Right lobe of liver (tissue), 6 donors: ENCODE measurements around the gene CDK5. TPM values are rescaled to one million over a fixed set of nuclear protein-coding genes. Genes with fewer than 3 reads are reported as not detected.

Experiments
- ATAC-seq, 4 donors: fragments of 200-7000 bp; cut with Tn5 transposase; one replicate each; pipeline ENCODE4 v1.9.1; 2020; ENCODE audit warnings: mild to moderate bottlenecking in 4 of 4, moderate library complexity in 4 of 4
- DNase-seq, 3 donors: peaks; one replicate each; pipeline ENCODE4 v3.0.0-alpha.2; 2020
- H3K27ac ChIP-seq, 3 donors: fragments of 200-600 bp; one replicate each; pipeline ENCODE4 v1.8.0; 2022
- H3K27me3 ChIP-seq, 2 donors: fragments of 200-600 bp; one replicate each; pipeline ENCODE4 v1.8.0; 2022
- H3K36me3 ChIP-seq, 4 donors: fragments of 200-600 bp; sonication (generic) in 1 of 4; one replicate each; pipeline versions ENCODE4 v1.5.1 to v1.8.0; 2017 to 2022; ENCODE audit warnings: control low read depth in 1 of 4
- H3K4me1 ChIP-seq, 4 donors: fragments of 200-600 bp; sonication (generic) in 1 of 4; one replicate each; pipeline versions ENCODE4 v1.5.1 to v1.8.0; 2017 to 2022; ENCODE audit warnings: control low read depth in 1 of 4
- H3K4me3 ChIP-seq, 3 donors: fragments of 200-600 bp; one replicate each; pipeline ENCODE4 v1.8.0; 2022
- H3K9me3 ChIP-seq, 4 donors: fragments of 200-600 bp; sonication (generic) in 1 of 4; one replicate each; pipeline versions ENCODE4 v1.5.1 to v1.8.0; 2017 to 2022; ENCODE audit warnings: control low read depth in 1 of 4
- POLR2A ChIP-seq: fragments of 450-650 bp; IDR thresholded peaks from one replicate; pipeline ENCODE4 v1.6.1; 2017; ENCODE audit warnings: antibody characterized with exemption, mild to moderate bottlenecking
- WGBS: methylation state at CpG from one replicate; pipeline ENCODE4 v1.1.6; 2018; ENCODE audit warnings: low coverage, low lambda C conversion rate; ENCODE audit not compliant: insufficient coverage; ENCODE audit errors: missing lambda C conversion rate; 5-methylcytosine and 5-hydroxymethylcytosine counted together
- intact Hi-C, 2 donors: fragments of 100-400 bp; cut with DNase I; formaldehyde crosslinking; loops; one replicate each; pipeline versions ENCODE4 v1.11.2 to v1.14.1; 2022
- total RNA-seq, 6 experiments: library from RNA; depleted of rRNA in 2 of 6; stranded (reverse); fragments of >200 nt in 2 of 6; fragmentation: NEBNext Ultra II Directional in 3 of 6; extraction: Animal tissue kit (Norgen Biotek cat#: 25700) in 3 of 6; gene quantifications; one replicate each; pipeline versions ENCODE4 v1.1.0 to v1.2.4, GENCODE V29; 2016 to 2023
- TF ChIP-seq, protein P1 (sequence below), 4 donors: fragments of 200-600 bp in 3 of 4; fragments of 450-650 bp in 1 of 4; IDR thresholded peaks; one replicate each; pipeline versions ENCODE4 v1.5.1 to v1.8.0; 2016 to 2022; ENCODE audit warnings: antibody characterized with exemption in 4 of 4, mild to moderate bottlenecking in 2 of 4
- donor health status: DM: no; HTN: yes; CAD: no.
- donor health status: DM: no; HTN: no; CAD: no.
- donor health status: DM: no; HTN: no; CAD: no.
- donor health status: DM: no; HTN: yes; CAD: no.
- donor health status: DM: no; HTN: yes; CAD: no.

CDK5 gene
- total RNA-seq, 6 experiments from 2014 or later = 5.0 to 9.6 (median 6.1) TPM

DNA sequence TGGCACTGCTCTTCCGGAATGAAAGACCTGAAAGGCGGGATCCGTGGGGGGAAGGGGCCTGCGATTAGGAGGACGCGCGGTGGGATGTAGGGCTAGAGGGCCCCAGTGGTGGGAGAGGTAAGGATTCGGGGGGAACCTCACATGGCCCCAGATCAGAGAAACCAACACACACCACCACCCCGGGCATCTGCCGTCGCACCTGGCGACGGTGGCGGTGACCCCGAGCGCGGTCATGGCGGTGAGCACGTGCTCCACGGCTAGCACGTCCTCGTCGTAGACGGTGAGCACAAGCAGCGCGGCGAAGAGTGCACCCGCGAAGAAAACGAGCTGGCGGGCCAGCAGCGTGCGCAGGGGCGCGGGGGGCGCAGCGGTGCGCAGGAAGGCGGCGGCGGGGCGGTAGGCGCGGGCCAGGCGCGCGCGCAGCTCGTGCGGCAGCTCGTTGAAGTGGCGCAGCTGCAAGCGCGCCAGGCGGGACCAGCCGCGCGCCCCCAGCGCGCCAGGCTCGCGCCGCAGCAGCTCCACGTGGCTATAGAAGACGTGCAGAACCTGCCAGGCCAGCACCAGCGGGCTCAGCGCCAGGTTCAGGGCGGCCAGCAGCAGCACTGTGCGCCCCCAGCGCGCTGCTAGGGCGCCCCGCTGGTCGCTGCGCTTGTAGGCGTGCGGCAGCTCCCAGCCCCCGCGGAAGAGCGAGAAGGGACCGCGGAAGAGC, 39.1 kb downstream of the CDK5 start:
- peak overlapping the region in 1 of 3 donors; percentile 13 for H3K4me3 ChIP-seq
- ATAC-seq = peak; percentile 8 to 24 (median 18)

DNA sequence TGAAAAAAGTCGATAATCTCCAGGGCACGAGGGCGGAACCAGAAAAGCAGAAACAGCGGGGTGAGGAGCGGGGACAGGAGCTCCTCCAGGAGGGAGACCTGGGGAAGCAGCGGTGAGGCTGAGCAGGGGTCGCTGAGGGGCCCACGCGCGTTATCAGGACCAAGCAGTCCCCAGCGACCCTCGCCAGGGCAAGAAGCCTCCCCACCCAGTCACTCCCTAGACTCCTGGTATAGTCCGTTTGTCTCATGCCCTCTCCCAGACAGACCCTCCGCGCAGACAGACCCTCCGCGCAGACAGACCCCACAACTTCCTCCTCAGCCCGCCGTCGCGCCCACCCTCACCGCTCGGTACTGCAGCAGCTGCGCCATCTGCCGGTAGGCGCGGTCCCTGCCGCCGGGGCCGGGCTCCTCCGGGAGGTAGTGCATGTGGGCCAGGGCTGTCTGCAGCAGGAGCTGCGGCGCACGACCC, 39.7 kb downstream of the CDK5 start:
- 8% methylated on average over 15 of the region's 34 CpGs for WGBS
- peaks cover 0 to 12% of the 10 kb centered on the region in 2 donors for H3K27me3 ChIP-seq
- H3K36me3 ChIP-seq = no peaks in the 10 kb centered on the region
- ATAC-seq = peak; percentile 73 to 80 (median 75)
- intact Hi-C loops = no loop called here
- peaks cover 0 to 20% (median 2%) of the 10 kb centered on the region in 4 donors for H3K4me1 ChIP-seq
- H3K9me3 ChIP-seq = no peaks in the 10 kb centered on the region
- no peak overlapping the region for H3K27ac ChIP-seq
- TF ChIP-seq, protein P1, sequence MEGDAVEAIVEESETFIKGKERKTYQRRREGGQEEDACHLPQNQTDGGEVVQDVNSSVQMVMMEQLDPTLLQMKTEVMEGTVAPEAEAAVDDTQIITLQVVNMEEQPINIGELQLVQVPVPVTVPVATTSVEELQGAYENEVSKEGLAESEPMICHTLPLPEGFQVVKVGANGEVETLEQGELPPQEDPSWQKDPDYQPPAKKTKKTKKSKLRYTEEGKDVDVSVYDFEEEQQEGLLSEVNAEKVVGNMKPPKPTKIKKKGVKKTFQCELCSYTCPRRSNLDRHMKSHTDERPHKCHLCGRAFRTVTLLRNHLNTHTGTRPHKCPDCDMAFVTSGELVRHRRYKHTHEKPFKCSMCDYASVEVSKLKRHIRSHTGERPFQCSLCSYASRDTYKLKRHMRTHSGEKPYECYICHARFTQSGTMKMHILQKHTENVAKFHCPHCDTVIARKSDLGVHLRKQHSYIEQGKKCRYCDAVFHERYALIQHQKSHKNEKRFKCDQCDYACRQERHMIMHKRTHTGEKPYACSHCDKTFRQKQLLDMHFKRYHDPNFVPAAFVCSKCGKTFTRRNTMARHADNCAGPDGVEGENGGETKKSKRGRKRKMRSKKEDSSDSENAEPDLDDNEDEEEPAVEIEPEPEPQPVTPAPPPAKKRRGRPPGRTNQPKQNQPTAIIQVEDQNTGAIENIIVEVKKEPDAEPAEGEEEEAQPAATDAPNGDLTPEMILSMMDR (IDR thresholded peaks at IDR 0.05) = peak; percentile 72 to 93 (median 87)
- no peak for TF ChIP-seq POLR2A
- peak; percentile 61 to 76 (median 73) for DNase-seq
- H3K4me3 ChIP-seq = no peak overlapping the region

More for the DNA sequence above, 39.1 kb downstream of the CDK5 start:
- H3K36me3 ChIP-seq = no peaks in the 10 kb centered on the region
- intact Hi-C loops = no loop called here
- peak in 1 of 3 donors; percentile 44 for DNase-seq
- TF ChIP-seq POLR2A = no peak
- TF ChIP-seq, protein P1 (IDR thresholded peaks at IDR 0.05) = no peak
- H3K27me3 ChIP-seq = peaks cover 0 to 12% of the 10 kb centered on the region in 2 donors
- no peaks in the 10 kb centered on the region for H3K9me3 ChIP-seq
- H3K4me1 ChIP-seq = peaks cover 0 to 19% (median 2%) of the 10 kb centered on the region in 4 donors
- WGBS = no CpG with 5 or more reads among the region's 82 CpGs
- H3K27ac ChIP-seq = no peak overlapping the region

DNA sequence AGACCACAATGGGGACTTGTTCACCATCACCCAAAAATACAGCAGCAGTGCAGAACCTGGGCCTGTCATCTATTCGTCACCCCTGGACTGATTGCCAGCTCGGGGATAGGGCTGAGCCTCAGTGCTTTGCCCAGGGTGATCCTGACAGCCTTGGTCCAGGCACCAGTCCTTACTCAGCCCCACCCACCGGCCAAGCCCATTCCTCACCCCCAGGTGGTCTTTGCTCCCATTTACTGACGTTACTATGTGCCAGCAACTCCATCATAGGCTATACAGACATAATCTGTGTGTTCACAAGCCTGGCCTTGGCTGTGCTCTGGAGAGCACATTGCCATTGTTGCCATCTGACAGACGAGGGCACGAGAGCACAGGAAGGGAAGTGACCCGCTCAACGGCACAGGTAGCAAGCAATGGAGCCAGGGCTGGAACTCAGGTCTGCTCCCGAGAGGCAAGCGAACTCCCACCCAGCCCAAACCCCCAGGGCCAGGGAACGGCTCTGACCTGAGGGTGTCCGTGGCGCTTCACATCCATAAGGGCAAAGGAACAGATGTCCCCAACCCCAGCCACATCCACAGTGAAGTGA, 40.2 kb downstream of the CDK5 start:
- H3K9me3 ChIP-seq = no peaks in the 10 kb centered on the region
- intact Hi-C loops = no loop called here
- no peaks in the 10 kb centered on the region for H3K36me3 ChIP-seq
- H3K4me3 ChIP-seq = no peak overlapping the region
- no peak overlapping the region for H3K27ac ChIP-seq
- H3K27me3 ChIP-seq = peaks cover 0 to 12% of the 10 kb centered on the region in 2 donors
- WGBS = 7% methylated on average over 5 of the region's 13 CpGs
- no peak for TF ChIP-seq POLR2A
- TF ChIP-seq, protein P1 (IDR thresholded peaks at IDR 0.05) = no peak
- ATAC-seq (no peak), DNase-seq (peak in 1 of 3 donors; percentile 46)
- peaks cover 0 to 20% (median 2%) of the 10 kb centered on the region in 4 donors for H3K4me1 ChIP-seq

DNA sequence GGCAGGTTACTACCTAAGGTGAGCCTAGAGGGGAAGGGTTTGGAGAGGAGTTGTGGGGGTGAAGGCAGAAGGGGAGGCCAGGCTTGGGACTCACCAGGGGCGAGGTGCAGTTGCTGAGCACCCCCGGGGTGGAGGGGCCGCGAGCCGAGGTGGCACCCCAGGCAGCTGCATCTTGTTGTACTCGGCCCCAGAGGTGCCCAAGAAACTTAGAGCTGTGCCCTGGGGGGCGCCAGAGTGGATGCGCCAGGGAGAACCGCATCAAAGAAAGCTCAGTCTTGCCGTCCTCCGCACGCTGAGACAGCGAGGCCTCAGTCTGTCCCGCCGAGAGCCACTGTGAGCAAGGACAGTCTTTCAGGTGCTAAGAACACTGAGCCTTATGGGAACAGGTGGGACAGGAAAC, 40.8 kb downstream of the CDK5 start:
- Histone ChIP-seq H3K4me3 (no peak overlapping the region), H3K27me3 (peaks cover 0 to 12% of the 10 kb centered on the region in 2 donors), H3K4me1 (peaks cover 0 to 20% (median 2%) of the 10 kb centered on the region in 4 donors), H3K27ac (no peak overlapping the region), H3K9me3 (no peaks in the 10 kb centered on the region), H3K36me3 (no peaks in the 10 kb centered on the region)
- intact Hi-C loops = no loop called here
- DNase-seq (no peak), ATAC-seq (no peak)
- TF ChIP-seq, protein P1 (IDR thresholded peaks at IDR 0.05) = no peak
- no peak for TF ChIP-seq POLR2A
- WGBS = 87% methylated on average over 11 of the region's 15 CpGs
